Endothelial cell of umbilical vein (primary cell): ENCODE measurements around the gene SLC16A6. TPM values are rescaled to one million over a fixed set of nuclear protein-coding genes. Genes with fewer than 3 reads are reported as not detected.
"Not testable (repeated sequence)": the region's sequence is repeated elsewhere in the genome, so short reads cannot be mapped to it uniquely, and the experiment has no call there.

ENCODE experiments used
- BruUV-seq: library from RNA; stranded (reverse); fragments of 400-500 nt; replicated peaks from 2 replicates; lab custom pipeline; 2021; lab: Mats Ljungman, UMichigan
- CTCF ChIA-PET: fragments of 300-600, 350-600 bp; sonication (Branson Sonifier 250); formaldehyde crosslinking; loops from one replicate; lab custom pipeline; 2021; ENCODE audit warnings: antibody characterized with exemption, inconsistent platforms; lab: Charles Lee
- POLR2A ChIA-PET: fragments of 300-600, 350-600 bp; sonication (Branson Sonifier 250); formaldehyde crosslinking; loops from one replicate; lab custom pipeline; 2021; ENCODE audit warnings: antibody characterized with exemption, inconsistent platforms; lab: Charles Lee
- DNase-seq: peaks from one replicate; pipeline ENCODE4 v3.0.0-alpha.2; 2011; ENCODE audit warnings: low read depth, low spot score
- FAIRE-seq: peaks from 2 replicates; lab custom pipeline; 2011; peaks lifted over from hg19 to GRCh38; lab: Jason Lieb, UNC
- H2AFZ ChIP-seq: 2 replicates; pipeline ENCODE4 v1.6.0; 2012; ENCODE audit warnings: low read depth, low read length, control low read depth, inconsistent platforms
- H3K27ac ChIP-seq: 2 replicates; pipeline ENCODE4 v1.5.1; 2011; ENCODE audit warnings: low read depth, mild to moderate bottlenecking, control low read depth, low read length, moderate library complexity; ENCODE audit not compliant: insufficient read depth
- H3K27me3 ChIP-seq, 2 experiments: 2 replicates each; pipeline versions ENCODE4 v1.6.0 to v1.6.1; 2011; ENCODE audit warnings: low read length in 2 of 2, mixed read lengths in 1 of 2; ENCODE audit not compliant: control insufficient read depth in 2 of 2, insufficient read depth in 2 of 2
- H3K36me3 ChIP-seq, 2 experiments: 2 replicates in 1 of 2; 3 replicates in 1 of 2; pipeline ENCODE4 v1.5.1; 2011; ENCODE audit warnings: low read length in 2 of 2, mild to moderate bottlenecking in 1 of 2, moderate library complexity in 1 of 2; ENCODE audit not compliant: control insufficient read depth in 2 of 2, insufficient read depth in 2 of 2; ENCODE audit errors: extremely low read depth in 1 of 2
- H3K4me1 ChIP-seq: 3 replicates; pipeline ENCODE4 v1.5.1; 2011; ENCODE audit warnings: mild to moderate bottlenecking, low read length; ENCODE audit not compliant: control insufficient read depth, insufficient read depth; ENCODE audit errors: extremely low read depth
- H3K4me2 ChIP-seq: 2 replicates; pipeline ENCODE4 v1.6.1; 2011; ENCODE audit warnings: low read length, control low read depth, mixed read lengths; ENCODE audit not compliant: insufficient read depth
- H3K4me3 ChIP-seq, 3 experiments: fragments of 200-600 bp in 1 of 3; sonication (generic), shearing (Covaris generic) in 1 of 3; replicated peaks in 1 of 3; 2 replicates each; pipeline ENCODE4 v1.5.1; 2011 to 2016; ENCODE audit warnings: control low read depth in 3 of 3, low read length in 3 of 3, mild to moderate bottlenecking in 2 of 3, inconsistent platforms in 1 of 3, low read depth in 1 of 3, moderate library complexity in 1 of 3; ENCODE audit not compliant: insufficient read depth in 1 of 3
- H3K79me2 ChIP-seq: 2 replicates; pipeline ENCODE4 v1.6.0; 2012; ENCODE audit warnings: low read length, inconsistent platforms; ENCODE audit not compliant: control insufficient read depth, insufficient read depth
- H3K9ac ChIP-seq: replicated peaks from 2 replicates; pipeline ENCODE3; 2011; ENCODE audit warnings: low read length, control low read depth; ENCODE audit not compliant: insufficient read depth; ENCODE audit errors: extremely low read depth
- H3K9me1 ChIP-seq: replicated peaks from 3 replicates; pipeline ENCODE4 v1.6.0; 2011; ENCODE audit warnings: mild to moderate bottlenecking, low read length; ENCODE audit not compliant: control insufficient read depth, insufficient read depth; ENCODE audit errors: extremely low read depth
- H3K9me3 ChIP-seq: replicated peaks from 2 replicates; pipeline ENCODE4 v1.5.1; 2012; ENCODE audit warnings: low read length, inconsistent platforms; ENCODE audit not compliant: control insufficient read depth, insufficient read depth
- H4K20me1 ChIP-seq: replicated peaks from 2 replicates; pipeline ENCODE3; 2011; ENCODE audit warnings: mild to moderate bottlenecking, low read length; ENCODE audit not compliant: control insufficient read depth, insufficient read depth; ENCODE audit errors: extremely low read depth
- EZH2 ChIP-seq: IDR thresholded peaks from 2 replicates; pipeline ENCODE4 v1.6.1; 2012; ENCODE audit warnings: borderline replicate concordance, low read depth, mild to moderate bottlenecking, moderate library complexity, low read length, inconsistent platforms; ENCODE audit not compliant: severe bottlenecking
- FOS ChIP-seq: IDR thresholded peaks from 2 replicates; pipeline ENCODE4 v1.6.1; 2011; ENCODE audit warnings: mild to moderate bottlenecking, low read length, moderate library complexity, borderline replicate concordance; ENCODE audit not compliant: insufficient read depth
- GATA2 ChIP-seq: IDR thresholded peaks from 2 replicates; pipeline ENCODE4 v1.7.0; 2011; ENCODE audit warnings: low read depth, mild to moderate bottlenecking, moderate library complexity, mixed read lengths, low read length; ENCODE audit not compliant: insufficient read length, insufficient read depth
- JUN ChIP-seq: IDR thresholded peaks from 2 replicates; pipeline ENCODE4 v1.6.1; 2011; ENCODE audit warnings: borderline replicate concordance, low read depth; ENCODE audit not compliant: insufficient read length, insufficient read depth
- MAX ChIP-seq: IDR thresholded peaks from 2 replicates; pipeline ENCODE4 v1.6.1; 2011; ENCODE audit not compliant: insufficient read depth, insufficient read length
- MYC ChIP-seq: IDR thresholded peaks from one replicate; pipeline ENCODE4 v1.6.1; 2011; ENCODE audit warnings: mild to moderate bottlenecking, low read depth, low read length
- POLR2A ChIP-seq: IDR thresholded peaks from 2 replicates; pipeline ENCODE4 v1.6.1; 2012; ENCODE audit warnings: low read depth, mild to moderate bottlenecking, control low read depth, low read length
- POLR2AphosphoS5 ChIP-seq: IDR thresholded peaks from 2 replicates; pipeline ENCODE4 v1.6.1; 2012; ENCODE audit warnings: low read depth, mild to moderate bottlenecking, control low read depth, low read length, moderate library complexity; ENCODE audit not compliant: insufficient read depth
- dilution Hi-C: fragments of 300-500 bp; cut with MboI; formaldehyde crosslinking; loops from one replicate; pipeline ENCODE4 v1.15.0; 2019; ENCODE audit warnings: low sequenced_read_pairs; ENCODE audit not compliant: extremely low pct_ligation_motif_present
- intact Hi-C: fragments of 100-400 bp; cut with micrococcal nuclease; formaldehyde crosslinking; loops from one replicate; pipeline ENCODE4 v1.10.0; 2022
- polyA plus RNA-seq, 4 experiments: library from polyadenylated mRNA; depleted of rRNA in 3 of 4; stranded (reverse) in 3 of 4; unstranded in 1 of 4; fragments of >200 nt; gene quantifications; 2 replicates each; pipeline versions ENCODE4 v1.2.1 to v1.2.3, GENCODE V29; 2011 to 2012; ENCODE audit warnings: missing spikeins in 1 of 4
- total RNA-seq: library from RNA; stranded (reverse); gene quantifications from 2 replicates; pipeline ENCODE4 v1.2.3, GENCODE V29; 2021
- TF ChIP-seq, protein P1 (sequence below), 2 donors: IDR thresholded peaks; 1 replicate in 1 of 2; 2 replicates in 1 of 2; pipeline ENCODE4 v1.5.1; 2011; ENCODE audit warnings: low read length in 2 of 2, mild to moderate bottlenecking in 2 of 2, moderate library complexity in 2 of 2, control low read depth in 1 of 2, inconsistent platforms in 1 of 2, low read depth in 1 of 2; ENCODE audit not compliant: insufficient read depth in 1 of 2; ENCODE audit errors: extremely low read depth in 1 of 2

The SLC16A6 gene
- total and polyA plus RNA-seq, 2 donors (not counting 3 experiments of a cell fraction or from before 2014, with no cell fraction given) = 0.65 to 0.91 TPM

DNA sequence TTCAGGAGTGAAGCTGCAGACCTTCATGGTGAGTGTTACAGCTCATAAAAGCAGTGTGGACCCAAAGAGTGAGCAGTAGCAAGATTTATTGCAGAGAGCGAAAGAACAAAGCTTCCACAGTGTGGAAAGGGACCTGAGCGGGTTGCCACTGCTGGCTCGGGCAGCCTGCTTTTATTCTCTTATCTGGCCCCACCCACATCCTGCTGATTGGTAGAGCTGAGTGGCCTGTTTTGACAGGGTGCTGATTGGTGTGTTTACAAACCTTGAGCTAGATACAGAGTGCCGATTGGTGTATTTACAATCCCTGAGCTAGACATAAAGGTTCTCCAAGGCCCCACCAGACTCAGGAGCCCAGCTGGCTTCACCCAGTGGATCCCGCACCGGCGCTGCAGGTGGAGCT is 17.6 kb upstream of the SLC16A6 start:
- H3K9me3 ChIP-seq, H3K4me2 ChIP-seq, H3K27ac ChIP-seq, POLR2A ChIA-PET, BruUV-seq, H3K79me2 ChIP-seq, intact Hi-C loops, H2AFZ ChIP-seq, H3K9me1 ChIP-seq, dilution Hi-C loops, H3K9ac ChIP-seq, H3K36me3 ChIP-seq, H4K20me1 ChIP-seq, FAIRE-seq, H3K27me3 ChIP-seq, H3K4me3 ChIP-seq, DNase-seq: not testable (repeated sequence)
- peaks cover 23% of the 10 kb centered on the region for H3K4me1 ChIP-seq
- CTCF ChIA-PET = interaction anchor here (1.1 to 1.2 kb wide), 3 partner anchors 24 to 75 kb away, joined by 3 read pairs; no protein-coding TSS in a partner anchor

- dilution Hi-C loops = no loop called here
- no peak for DNase-seq
- Histone ChIP-seq H2AFZ (no peak overlapping the region), H3K4me1 (peaks cover 27% of the 10 kb centered on the region), H4K20me1 (no peaks in the 10 kb centered on the region), H3K9ac (no peak overlapping the region), H3K9me3 (no peaks in the 10 kb centered on the region), H3K4me2 (no peak overlapping the region), H3K27me3 (no peaks in the 10 kb centered on the region), H3K27ac (no peak overlapping the region), H3K36me3 (no peaks in the 10 kb centered on the region), H3K4me3 (no peak overlapping the region), H3K9me1 (no peaks in the 10 kb centered on the region), H3K79me2 (no peaks in the 10 kb centered on the region)
- no TSS peak for BruUV-seq
- no peak for FAIRE-seq
- TF ChIP-seq, protein P1, sequence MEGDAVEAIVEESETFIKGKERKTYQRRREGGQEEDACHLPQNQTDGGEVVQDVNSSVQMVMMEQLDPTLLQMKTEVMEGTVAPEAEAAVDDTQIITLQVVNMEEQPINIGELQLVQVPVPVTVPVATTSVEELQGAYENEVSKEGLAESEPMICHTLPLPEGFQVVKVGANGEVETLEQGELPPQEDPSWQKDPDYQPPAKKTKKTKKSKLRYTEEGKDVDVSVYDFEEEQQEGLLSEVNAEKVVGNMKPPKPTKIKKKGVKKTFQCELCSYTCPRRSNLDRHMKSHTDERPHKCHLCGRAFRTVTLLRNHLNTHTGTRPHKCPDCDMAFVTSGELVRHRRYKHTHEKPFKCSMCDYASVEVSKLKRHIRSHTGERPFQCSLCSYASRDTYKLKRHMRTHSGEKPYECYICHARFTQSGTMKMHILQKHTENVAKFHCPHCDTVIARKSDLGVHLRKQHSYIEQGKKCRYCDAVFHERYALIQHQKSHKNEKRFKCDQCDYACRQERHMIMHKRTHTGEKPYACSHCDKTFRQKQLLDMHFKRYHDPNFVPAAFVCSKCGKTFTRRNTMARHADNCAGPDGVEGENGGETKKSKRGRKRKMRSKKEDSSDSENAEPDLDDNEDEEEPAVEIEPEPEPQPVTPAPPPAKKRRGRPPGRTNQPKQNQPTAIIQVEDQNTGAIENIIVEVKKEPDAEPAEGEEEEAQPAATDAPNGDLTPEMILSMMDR (IDR thresholded peaks at IDR 0.05; ENCODE audit: extremely low read depth in 1 of 2, insufficient read depth in 1 of 2, low read depth in 1 of 2, low read length in 2 of 2) = no peak
- TF ChIP-seq GATA2 (no peak), POLR2A (no peak), POLR2AphosphoS5 (no peak), EZH2 (no peak), MAX (no peak), JUN (no peak), FOS (no peak), MYC (no peak)
- intact Hi-C loops = no loop called here
- ChIA-PET POLR2A (no interaction called here), CTCF (interaction anchor here (1.1 to 1.3 kb wide), 3 partner anchors 16 to 81 kb away, joined by 3 read pairs; no protein-coding TSS in a partner anchor)
These were observed 16.5 kb upstream of the SLC16A6 start for GRCh38 chr17:68307443-68307842.
